HG03060 (cell line): ENCODE data around the gene AP3S2.
"Not testable (repeated sequence)": the region's sequence is repeated elsewhere in the genome, so short reads cannot be mapped to it uniquely, and the experiment has no call there.

ENCODE experiments used
- ATAC-seq: cut with Tn5 transposase; IDR thresholded peaks from one replicate; pipeline ENCODE4 v1.9.1; 2021; ENCODE audit warnings: low read depth, moderate number of reproducible peaks; ENCODE audit not compliant: unreplicated experiment

The AP3S2 gene

GRCh38 chr15:89783861-89784685 lies 109.7 kb downstream of the AP3S2 start:
- ATAC-seq = no peak

GRCh38 chr15:89783111-89783860 lies 110.5 kb downstream of the AP3S2 start:
- ATAC-seq = no peak

- ATAC-seq = not testable (repeated sequence)
Observed at GRCh38 chr15:89782619-89782950, 111.2 kb downstream of the AP3S2 start.

- no peak for ATAC-seq
Observed at GRCh38 chr15:89781891-89782618, 111.7 kb downstream of the AP3S2 start.

- ATAC-seq = no peak
Observed at GRCh38 chr15:89781055-89781454, 112.7 kb downstream of the AP3S2 start.

- ATAC-seq = no peak
Observed at GRCh38 chr15:89780601-89781000, 113.2 kb downstream of the AP3S2 start.
